Tibial nerve (tissue), 4 donors: ENCODE results near the gene KIRREL3. TPM values are rescaled to one million over a fixed set of nuclear protein-coding genes. Genes with fewer than 3 reads are reported as not detected.

ENCODE experiments used
- DNase-seq, 2 donors: peaks; one replicate each; pipeline ENCODE4 v3.0.0-alpha.2; 2019; ENCODE audit warnings: low spot score in 2 of 2
- H3K27ac ChIP-seq, 4 donors: fragments of 200-600 bp; sonication (generic) in 3 of 4; one replicate each; pipeline ENCODE4 v1.5.1; 2017 to 2019; ENCODE audit warnings: mild to moderate bottlenecking in 1 of 4
- H3K27me3 ChIP-seq, 2 donors: fragments of 200-600 bp; sonication (generic) in 1 of 2; one replicate each; pipeline versions ENCODE4 v1.5.1 to v1.6.0; 2017 to 2019
- H3K36me3 ChIP-seq, 3 donors: fragments of 200-600 bp; sonication (generic); one replicate each; pipeline ENCODE4 v1.5.1; 2018 to 2019
- H3K4me1 ChIP-seq, 4 donors: fragments of 200-600 bp; sonication (generic) in 3 of 4; one replicate each; pipeline ENCODE4 v1.5.1; 2017 to 2019
- H3K4me3 ChIP-seq, 4 donors: fragments of 200-600 bp; sonication (generic) in 3 of 4; one replicate each; pipeline ENCODE4 v1.5.1; 2017 to 2019; ENCODE audit warnings: mild to moderate bottlenecking in 1 of 4, moderate library complexity in 1 of 4
- H3K9me3 ChIP-seq, 4 donors: fragments of 200-600 bp; sonication (generic) in 3 of 4; one replicate each; pipeline ENCODE4 v1.5.1; 2017 to 2019
- EP300 ChIP-seq, 2 donors: sonication (generic); formaldehyde crosslinking; IDR thresholded peaks; one replicate each; pipeline ENCODE4 v1.6.1; 2017; ENCODE audit warnings: antibody characterized with exemption in 2 of 2, mild to moderate bottlenecking in 1 of 2
- POLR2A ChIP-seq, 2 donors: fragments of 450-650 bp; IDR thresholded peaks; one replicate each; pipeline ENCODE4 v1.6.1; 2017; ENCODE audit warnings: antibody characterized with exemption in 2 of 2, mild to moderate bottlenecking in 2 of 2, moderate library complexity in 2 of 2
- WGBS, 2 donors: methylation state at CpG; one replicate each; pipeline ENCODE4 v1.1.5; 2018; 5-methylcytosine and 5-hydroxymethylcytosine counted together
- total RNA-seq, 4 donors: library from RNA; depleted of rRNA; stranded (reverse); fragments of >200 nt; gene quantifications; one replicate each; pipeline ENCODE4 v1.1.0, GENCODE V29; 2016
- TF ChIP-seq, protein P1 (sequence below), 5 experiments: fragments of 200-600 bp in 3 of 5; fragments of 450-650 bp in 2 of 5; sonication (generic) in 3 of 5; IDR thresholded peaks; one replicate each; pipeline ENCODE4 v1.5.1; 2016 to 2019; ENCODE audit warnings: antibody characterized with exemption in 5 of 5, mild to moderate bottlenecking in 3 of 5, moderate library complexity in 2 of 5

Gene KIRREL3
- total RNA-seq, 4 donors from 2014 or later: not detected

DNA sequence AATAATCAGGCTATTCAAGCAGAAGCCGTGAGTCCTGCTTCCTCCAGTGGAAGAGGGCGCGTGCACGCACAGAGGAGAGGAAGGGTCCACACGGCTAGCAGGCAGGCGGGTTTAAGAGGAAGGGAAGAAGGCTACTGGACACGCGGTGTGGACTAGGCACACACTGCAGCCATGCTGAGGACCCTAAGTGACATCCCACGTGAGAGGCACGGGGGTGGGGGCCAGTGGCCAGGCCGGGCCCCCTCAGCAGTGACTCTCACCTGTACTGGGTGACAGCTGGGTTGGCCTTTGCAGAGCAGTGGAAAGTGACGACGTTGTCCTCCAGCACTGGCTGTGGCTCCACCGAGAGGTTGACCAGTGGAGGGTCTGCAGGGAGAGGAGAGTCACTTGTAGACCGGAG lies 544.5 kb downstream of the KIRREL3 start:
- WGBS, 2 donors: 79 to 80% methylated on average over 15 of the region's 15 CpGs
- Histone ChIP-seq H3K4me1 (peaks cover 0 to 14% (median 0%) of the 10 kb centered on the region in 4 donors), H3K4me3 (no peak overlapping the region), H3K27me3 (no peaks in the 10 kb centered on the region), H3K9me3 (no peaks in the 10 kb centered on the region), H3K36me3 (no peaks in the 10 kb centered on the region), H3K27ac (no peak overlapping the region)
- TF ChIP-seq POLR2A (IDR thresholded peaks at IDR 0.05): no peak
- TF ChIP-seq, protein P1, sequence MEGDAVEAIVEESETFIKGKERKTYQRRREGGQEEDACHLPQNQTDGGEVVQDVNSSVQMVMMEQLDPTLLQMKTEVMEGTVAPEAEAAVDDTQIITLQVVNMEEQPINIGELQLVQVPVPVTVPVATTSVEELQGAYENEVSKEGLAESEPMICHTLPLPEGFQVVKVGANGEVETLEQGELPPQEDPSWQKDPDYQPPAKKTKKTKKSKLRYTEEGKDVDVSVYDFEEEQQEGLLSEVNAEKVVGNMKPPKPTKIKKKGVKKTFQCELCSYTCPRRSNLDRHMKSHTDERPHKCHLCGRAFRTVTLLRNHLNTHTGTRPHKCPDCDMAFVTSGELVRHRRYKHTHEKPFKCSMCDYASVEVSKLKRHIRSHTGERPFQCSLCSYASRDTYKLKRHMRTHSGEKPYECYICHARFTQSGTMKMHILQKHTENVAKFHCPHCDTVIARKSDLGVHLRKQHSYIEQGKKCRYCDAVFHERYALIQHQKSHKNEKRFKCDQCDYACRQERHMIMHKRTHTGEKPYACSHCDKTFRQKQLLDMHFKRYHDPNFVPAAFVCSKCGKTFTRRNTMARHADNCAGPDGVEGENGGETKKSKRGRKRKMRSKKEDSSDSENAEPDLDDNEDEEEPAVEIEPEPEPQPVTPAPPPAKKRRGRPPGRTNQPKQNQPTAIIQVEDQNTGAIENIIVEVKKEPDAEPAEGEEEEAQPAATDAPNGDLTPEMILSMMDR (IDR thresholded peaks at IDR 0.05): no peak
- no peak for TF ChIP-seq EP300 (IDR thresholded peaks at IDR 0.05)
- DNase-seq: no peak

GRCh38 chr11:126452241-126453101 lies 548.1 kb downstream of the KIRREL3 start:
- DNase-seq: no peak
- WGBS, 2 donors: 51 to 58% methylated on average over 19 to 24 of the region's 24 CpGs
- Histone ChIP-seq H3K9me3 (no peaks in the 10 kb centered on the region), H3K27ac (no peak overlapping the region), H3K4me3 (no peak overlapping the region), H3K4me1 (peaks cover 0 to 9% (median 0%) of the 10 kb centered on the region in 4 donors), H3K36me3 (no peaks in the 10 kb centered on the region), H3K27me3 (no peaks in the 10 kb centered on the region)
- TF ChIP-seq POLR2A (IDR thresholded peaks at IDR 0.05): no peak
- TF ChIP-seq, protein P1 (IDR thresholded peaks at IDR 0.05): no peak
- no peak for TF ChIP-seq EP300 (IDR thresholded peaks at IDR 0.05)

DNA sequence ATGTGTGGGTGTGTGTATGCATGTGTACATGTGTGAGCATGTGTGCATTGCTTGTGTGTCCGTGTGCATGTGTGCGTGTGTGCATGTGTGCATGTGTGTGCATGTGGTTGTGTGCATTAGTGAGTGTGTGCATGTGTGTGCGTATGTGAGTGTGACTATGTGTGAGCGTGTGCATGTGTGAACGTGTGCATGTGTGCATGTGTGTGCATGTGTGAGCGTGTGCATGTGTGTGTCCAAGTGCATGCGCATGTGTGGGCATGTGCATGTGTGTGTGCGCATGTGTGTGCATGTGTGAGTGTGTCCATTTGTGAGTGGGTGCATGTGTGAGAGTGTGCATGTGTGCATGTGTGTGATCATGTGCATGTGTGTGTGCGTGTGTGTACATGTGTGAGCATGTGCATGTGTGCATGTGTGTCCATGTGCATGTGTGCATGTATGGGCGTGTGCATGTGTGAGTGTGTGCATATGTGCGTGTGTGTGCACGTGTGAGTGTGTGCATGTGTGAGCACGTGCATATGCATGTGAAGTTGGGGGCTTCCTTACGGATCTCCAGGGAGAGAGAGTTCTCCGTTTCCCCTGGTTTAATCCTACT lies 549.3 kb downstream of the KIRREL3 start:
- TF ChIP-seq EP300 (IDR thresholded peaks at IDR 0.05) (no peak), POLR2A (IDR thresholded peaks at IDR 0.05) (no peak)
- TF ChIP-seq, protein P1 (IDR thresholded peaks at IDR 0.05): no peak
- DNase-seq: no peak
- H3K27ac ChIP-seq: no peak overlapping the region
- H3K27me3 ChIP-seq: no peaks in the 10 kb centered on the region
- H3K4me1 ChIP-seq: peaks cover 0 to 9% (median 0%) of the 10 kb centered on the region in 4 donors
- WGBS, 2 donors: 83 to 84% methylated on average over 15 of the region's 15 CpGs
- no peaks in the 10 kb centered on the region for H3K9me3 ChIP-seq
- no peak overlapping the region for H3K4me3 ChIP-seq
- H3K36me3 ChIP-seq: no peaks in the 10 kb centered on the region

GRCh38 chr11:126450806-126451205 lies 549.8 kb downstream of the KIRREL3 start:
- no peaks in the 10 kb centered on the region for H3K27me3 ChIP-seq
- 94 to 99% methylated on average over 11 of the region's 11 CpGs for WGBS, 2 donors
- H3K4me3 ChIP-seq: no peak overlapping the region
- no peak overlapping the region for H3K27ac ChIP-seq
- H3K4me1 ChIP-seq: peaks cover 0 to 9% (median 0%) of the 10 kb centered on the region in 4 donors
- no peak for DNase-seq
- no peak for TF ChIP-seq POLR2A (IDR thresholded peaks at IDR 0.05)
- TF ChIP-seq EP300 (IDR thresholded peaks at IDR 0.05): no peak
- TF ChIP-seq, protein P1 (IDR thresholded peaks at IDR 0.05): no peak
- no peaks in the 10 kb centered on the region for H3K36me3 ChIP-seq
- H3K9me3 ChIP-seq: no peaks in the 10 kb centered on the region

GRCh38 chr11:126450198-126450597 lies 550.4 kb downstream of the KIRREL3 start:
- WGBS, 2 donors: 84 to 88% methylated on average over 7 of the region's 7 CpGs
- H3K27ac ChIP-seq: no peak overlapping the region
- H3K36me3 ChIP-seq: no peaks in the 10 kb centered on the region
- peaks cover 0 to 9% (median 0%) of the 10 kb centered on the region in 4 donors for H3K4me1 ChIP-seq
- TF ChIP-seq, protein P1 (IDR thresholded peaks at IDR 0.05): no peak
- TF ChIP-seq POLR2A (IDR thresholded peaks at IDR 0.05): no peak
- TF ChIP-seq EP300 (IDR thresholded peaks at IDR 0.05): no peak
- DNase-seq: no peak
- no peaks in the 10 kb centered on the region for H3K9me3 ChIP-seq
- no peaks in the 10 kb centered on the region for H3K27me3 ChIP-seq
- no peak overlapping the region for H3K4me3 ChIP-seq
